IPS DF 4.7 (cell line): ENCODE results near the gene DR1.

Experiments
- DNase-seq: peaks from one replicate; pipeline ENCODE4 v3.0.0-alpha.2; 2013; ENCODE audit warnings: low spot score; ENCODE audit errors: extremely low read depth

DR1 gene

GRCh38 chr1:93345633-93346420 is at the start of gene DR1:
DR1 (plus strand) TSS chr1:93345907; CDS start chr1:93346646, 739 bp downstream.
- peak; percentile 71 for DNase-seq

GRCh38 chr1:93296555-93297154 is 49.1 kb upstream of the DR1 start:
- DNase-seq, result no peak

- no peak for DNase-seq
Observed at GRCh38 chr1:93301131-93301530, 44.6 kb upstream of the DR1 start.

GRCh38 chr1:93302078-93302477 is 43.6 kb upstream of the DR1 start:
- no peak for DNase-seq

GRCh38 chr1:93304716-93305138 is 41.0 kb upstream of the DR1 start:
- peak; percentile 33 for DNase-seq

- DNase-seq, result no peak
Observed at GRCh38 chr1:93306920-93307319, 38.8 kb upstream of the DR1 start.

- no peak for DNase-seq
Observed at GRCh38 chr1:93313026-93313425, 32.7 kb upstream of the DR1 start.

GRCh38 chr1:93317207-93317606 is 28.5 kb upstream of the DR1 start:
- DNase-seq, result no peak

GRCh38 chr1:93317943-93318342 is 27.8 kb upstream of the DR1 start:
- no peak for DNase-seq

- DNase-seq, result no peak
Observed at GRCh38 chr1:93321720-93322119, 24.0 kb upstream of the DR1 start.

GRCh38 chr1:93322349-93322748 is 23.4 kb upstream of the DR1 start:
- DNase-seq, result no peak

GRCh38 chr1:93323185-93323820 is 22.4 kb upstream of the DR1 start:
- no peak for DNase-seq

- DNase-seq, result no peak
Observed at GRCh38 chr1:93324486-93325464, 20.9 kb upstream of the DR1 start.

- DNase-seq, result no peak
Observed at GRCh38 chr1:93328809-93329760, 16.6 kb upstream of the DR1 start.

- DNase-seq, result no peak
Observed at GRCh38 chr1:93330196-93330595, 15.5 kb upstream of the DR1 start.

GRCh38 chr1:93330617-93331016 is 15.1 kb upstream of the DR1 start:
- no peak for DNase-seq

- no peak for DNase-seq
Observed at GRCh38 chr1:93331412-93331811, 14.3 kb upstream of the DR1 start.

- DNase-seq, result no peak
Observed at GRCh38 chr1:93332368-93332767, 13.3 kb upstream of the DR1 start.

- DNase-seq, result no peak
Observed at GRCh38 chr1:93338387-93339146, 7.1 kb upstream of the DR1 start.
